Stimulated activated CD8-positive, alpha-beta memory T cell treated with anti-CD3 and anti-CD28 coated beads, Interleukin-7, amount 100 ng/mL, for 48 hours (primary cell): ENCODE measurements around the gene DLG2.

Experiments
- DNase-seq, 2 donors: peaks; one replicate each; pipeline ENCODE4 v3.0.0-alpha.2; 2020; ENCODE audit warnings: low read depth in 1 of 2; ENCODE audit errors: extremely low read depth in 1 of 2

Gene DLG2

DNA sequence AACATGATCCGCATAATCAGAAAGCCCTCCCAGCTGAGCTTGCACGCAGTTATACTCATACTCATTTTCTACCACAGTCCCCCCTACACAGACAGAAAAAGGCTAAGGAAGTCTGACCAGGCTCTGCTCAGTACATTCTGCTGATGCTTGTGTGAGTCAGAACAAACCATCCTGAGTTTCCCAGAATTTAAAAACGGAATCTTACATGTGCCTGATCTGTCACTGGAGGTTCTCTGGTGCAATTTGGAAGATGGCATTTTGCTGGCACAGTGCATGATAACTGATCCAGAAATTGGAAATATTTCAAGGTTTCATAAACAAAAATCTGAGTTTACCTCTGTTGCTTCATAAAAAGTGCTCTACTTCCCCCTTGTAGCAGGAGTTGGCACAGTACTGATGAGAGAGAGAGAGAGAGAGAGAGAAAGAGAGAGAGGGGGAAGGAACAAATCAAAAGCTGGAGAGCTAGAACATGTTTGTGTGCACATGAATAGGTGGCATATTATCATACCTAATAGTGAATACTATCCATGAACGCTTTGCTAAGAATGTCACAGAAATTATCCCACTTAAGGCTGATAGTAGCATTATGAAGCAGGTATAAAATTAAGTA lies 1085.3 kb downstream of the DLG2 start:
- DNase-seq: no peak

DNA sequence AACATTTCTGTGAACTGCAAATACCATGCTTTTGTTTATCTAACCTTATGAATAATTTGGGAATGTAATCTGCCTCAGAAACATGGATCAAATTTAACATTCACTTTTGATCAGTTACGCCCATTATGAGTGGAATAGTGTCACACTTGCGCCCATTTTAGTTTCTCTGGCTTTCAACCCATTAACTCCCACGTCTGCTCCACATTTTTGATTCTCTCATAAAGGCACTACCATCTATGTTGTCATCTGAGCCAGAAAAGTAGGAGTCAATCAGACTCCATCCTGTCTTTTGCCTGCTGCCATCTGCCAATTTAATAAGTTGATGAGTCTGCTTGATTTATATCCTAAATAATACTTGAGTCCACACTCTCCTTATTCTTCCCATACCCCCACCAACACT lies 1090.7 kb downstream of the DLG2 start:
- DNase-seq: no peak

DNA sequence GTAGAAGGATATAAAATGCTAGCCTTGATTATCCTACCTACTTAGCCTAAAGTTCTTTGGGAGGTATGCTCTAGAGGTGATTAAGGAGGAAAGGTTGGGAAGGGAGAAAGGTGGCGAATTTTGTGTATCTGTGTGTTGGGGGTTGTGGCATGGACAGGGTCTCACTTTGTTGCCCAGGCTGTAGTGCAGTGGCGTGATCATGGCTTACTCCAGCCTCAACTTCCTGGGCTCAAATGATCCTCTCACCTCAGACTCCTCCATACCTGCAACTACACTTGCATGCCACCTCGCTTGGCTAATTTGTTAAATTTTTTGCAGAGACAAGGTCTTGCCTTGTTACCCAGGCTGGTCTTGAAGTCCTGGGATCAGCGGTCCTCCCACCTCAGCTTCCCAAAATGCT lies 1094.8 kb downstream of the DLG2 start:
- DNase-seq: no peak

DNA sequence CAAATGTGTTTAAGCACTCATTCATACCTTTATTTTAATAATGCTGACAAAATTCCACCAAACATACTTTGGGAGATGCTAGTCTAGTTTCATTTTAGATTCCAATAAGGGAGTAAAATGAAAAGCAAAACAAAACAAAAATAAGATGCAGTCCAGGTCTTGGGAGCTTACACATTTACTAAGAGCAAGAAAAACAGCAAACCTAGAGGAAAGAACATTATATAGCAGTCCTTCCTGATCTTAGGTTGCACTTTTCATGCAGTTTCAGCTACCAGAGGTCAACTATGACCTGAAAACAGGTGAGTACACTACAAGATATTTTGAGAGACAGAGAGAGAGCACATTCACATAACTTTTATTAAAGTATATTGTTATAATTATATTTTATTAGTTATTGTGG lies 1100.9 kb downstream of the DLG2 start:
- no peak for DNase-seq

DNA sequence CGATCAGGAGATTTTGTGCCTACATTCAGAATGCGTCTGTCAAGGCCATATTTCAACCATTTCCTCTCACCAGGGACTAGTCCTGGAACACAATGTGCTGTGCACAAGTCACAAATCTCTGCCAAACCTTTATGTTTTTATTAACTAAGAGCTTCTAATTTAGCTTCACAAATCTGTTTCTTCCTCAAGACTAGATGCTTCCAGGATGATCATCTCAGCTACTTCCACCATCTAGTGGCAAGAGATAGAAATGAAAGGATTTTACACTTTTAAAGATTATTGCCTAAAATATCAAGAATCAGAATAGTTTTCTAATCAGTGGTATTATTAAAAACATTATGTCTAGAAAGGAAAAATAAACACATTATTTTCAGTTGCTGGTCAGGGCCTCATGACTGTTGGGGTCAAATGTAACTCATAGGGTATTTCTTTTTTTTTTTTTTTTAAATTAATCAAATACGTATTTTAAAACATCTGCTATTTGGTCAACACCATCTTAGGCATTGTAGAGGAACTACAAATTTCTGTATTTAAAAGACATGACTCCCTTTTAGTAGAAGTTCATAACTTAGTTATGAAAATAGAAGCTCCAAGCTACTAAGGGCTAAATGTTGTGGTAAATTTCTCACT lies 1102.6 kb downstream of the DLG2 start:
- DNase-seq: no peak

DNA sequence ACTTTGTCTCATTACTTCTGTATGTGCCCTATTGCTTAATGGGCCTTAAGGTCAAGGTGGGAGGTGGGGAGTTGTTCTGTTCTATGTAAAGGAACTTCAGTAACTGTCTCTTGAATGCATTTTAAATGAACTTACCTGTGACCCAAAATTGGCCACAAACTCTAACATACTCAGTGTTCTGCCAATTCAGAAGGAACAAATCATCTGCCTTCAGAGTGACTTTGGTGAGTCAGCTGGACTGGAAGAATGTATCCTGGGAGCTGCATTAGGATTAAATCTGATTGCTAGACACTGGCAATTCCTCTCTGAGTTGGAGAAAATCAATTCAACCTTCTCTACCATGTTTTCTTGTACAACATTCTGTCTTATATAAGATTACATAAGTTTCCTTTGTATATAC lies 1104.8 kb downstream of the DLG2 start:
- DNase-seq: no peak

DNA sequence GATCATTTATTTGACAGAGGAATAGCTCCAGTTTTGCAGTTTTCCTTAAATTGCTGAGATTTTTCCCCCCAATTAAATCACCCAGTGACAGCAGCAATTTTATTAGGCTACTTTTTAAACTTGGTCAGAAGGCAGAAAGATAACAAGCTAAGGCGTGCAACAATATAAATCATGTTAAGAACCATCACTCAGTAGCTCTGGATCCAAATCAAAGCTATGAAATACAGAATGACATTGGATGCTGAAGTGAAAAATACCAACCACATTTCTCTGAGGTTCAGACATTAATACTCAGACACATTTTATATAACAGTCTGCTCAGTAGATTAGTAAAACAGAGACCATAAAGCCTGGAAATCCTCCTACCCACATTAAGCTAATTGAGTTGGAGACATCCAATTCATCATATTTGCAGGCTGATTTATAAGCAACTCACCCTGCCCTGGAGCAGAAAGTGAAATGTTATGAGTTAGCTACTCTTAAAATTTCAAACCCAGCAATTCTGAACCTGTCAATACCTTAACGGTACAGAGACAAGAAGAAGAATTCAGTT lies 1108.4 kb downstream of the DLG2 start:
- DNase-seq: no peak

DNA sequence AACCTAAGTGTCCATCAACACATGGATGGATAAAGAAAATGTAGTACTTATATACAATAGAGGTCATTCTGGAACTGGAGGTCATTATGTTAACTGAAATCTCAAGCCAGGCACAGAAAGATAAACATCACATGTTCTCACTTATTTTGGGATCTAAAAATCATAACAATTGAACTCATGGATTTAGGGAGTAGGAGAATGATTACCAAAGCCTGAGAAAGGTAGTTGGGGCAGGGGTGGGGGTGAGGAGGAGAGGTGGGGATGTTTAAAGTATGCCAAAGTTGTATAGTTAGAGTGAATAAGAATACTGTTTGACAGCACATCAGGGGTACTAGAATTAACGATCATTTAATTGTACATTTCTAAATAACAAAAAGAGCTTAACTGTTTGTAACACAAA lies 1112.7 kb downstream of the DLG2 start:
- DNase-seq: no peak

DNA sequence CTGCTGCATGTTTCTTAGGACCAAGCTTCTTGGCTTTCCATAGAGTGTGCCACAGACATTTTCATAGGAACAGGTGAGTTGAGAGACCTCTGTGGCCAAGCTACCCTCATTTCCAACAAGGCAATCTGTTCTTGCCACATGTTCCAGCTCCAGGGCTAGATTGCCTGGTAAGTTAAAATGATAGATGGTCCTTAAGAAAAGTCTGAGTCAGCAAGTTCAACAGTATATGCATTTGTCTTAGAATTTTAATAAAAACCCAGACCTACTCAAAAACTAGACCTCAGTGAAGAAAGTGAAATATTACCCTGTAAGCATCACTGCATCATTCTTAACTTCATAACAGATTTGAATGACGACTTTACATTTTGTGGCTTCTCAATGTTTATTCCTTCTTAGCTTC lies 1123.6 kb downstream of the DLG2 start:
- no peak for DNase-seq

DNA sequence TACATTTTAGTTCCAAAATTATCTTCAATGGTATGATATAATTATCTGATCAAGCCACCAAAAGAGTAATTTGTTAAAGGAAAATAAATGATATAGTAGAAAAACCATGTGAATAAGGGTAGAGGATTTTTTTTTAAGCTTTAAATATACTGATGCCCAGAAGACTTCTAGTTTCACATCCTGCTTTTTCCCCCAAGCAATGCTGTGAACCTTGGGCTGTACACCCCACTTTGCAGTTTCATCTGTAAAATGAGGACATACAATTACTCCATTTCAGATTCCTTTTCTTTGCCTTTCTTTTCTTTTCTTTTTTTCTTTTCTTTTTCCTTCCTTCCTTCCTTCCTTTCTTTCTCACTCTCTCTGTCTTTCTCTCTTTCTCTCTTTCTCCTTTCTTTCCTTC lies 1125.4 kb downstream of the DLG2 start:
- no peak for DNase-seq

DNA sequence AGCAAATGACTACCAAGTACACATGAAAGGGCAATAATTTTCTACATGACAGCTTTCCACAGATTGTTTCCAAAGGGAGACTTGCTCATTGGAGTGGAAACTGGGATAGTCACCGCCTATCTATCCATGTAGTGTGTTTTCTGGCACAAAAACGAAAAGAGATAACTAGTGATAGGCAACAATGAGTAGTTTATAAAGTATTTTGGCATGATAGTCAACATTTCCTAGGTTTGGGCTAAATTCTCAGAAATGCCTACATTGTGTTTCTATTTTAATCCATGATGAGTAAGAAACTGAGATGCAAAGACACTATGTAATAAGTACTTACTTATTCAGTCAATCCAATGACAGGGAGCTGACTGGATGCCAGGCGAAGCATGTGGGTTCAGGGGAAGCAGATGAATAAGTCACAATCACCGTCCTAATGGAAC lies 1129.1 kb downstream of the DLG2 start:
- DNase-seq: no peak

DNA sequence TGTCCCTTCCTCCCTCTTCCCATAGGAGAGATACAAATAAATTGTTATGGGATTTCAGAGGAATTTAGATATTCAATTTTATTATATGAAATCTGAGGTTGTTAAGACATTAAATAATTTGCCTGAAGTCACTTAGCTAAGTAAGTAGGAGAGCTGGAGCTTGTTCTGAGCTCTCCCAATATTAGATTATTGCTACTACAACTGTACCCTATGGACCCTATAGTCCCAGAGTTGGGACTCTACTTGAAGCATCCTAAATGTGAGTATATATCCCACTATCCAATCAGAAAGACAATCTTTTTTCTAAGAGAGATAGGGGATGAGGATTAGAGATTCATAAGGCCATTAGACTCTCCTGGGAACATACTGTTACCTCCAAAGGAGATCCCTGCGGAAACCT lies 1130.0 kb downstream of the DLG2 start:
- DNase-seq: no peak

DNA sequence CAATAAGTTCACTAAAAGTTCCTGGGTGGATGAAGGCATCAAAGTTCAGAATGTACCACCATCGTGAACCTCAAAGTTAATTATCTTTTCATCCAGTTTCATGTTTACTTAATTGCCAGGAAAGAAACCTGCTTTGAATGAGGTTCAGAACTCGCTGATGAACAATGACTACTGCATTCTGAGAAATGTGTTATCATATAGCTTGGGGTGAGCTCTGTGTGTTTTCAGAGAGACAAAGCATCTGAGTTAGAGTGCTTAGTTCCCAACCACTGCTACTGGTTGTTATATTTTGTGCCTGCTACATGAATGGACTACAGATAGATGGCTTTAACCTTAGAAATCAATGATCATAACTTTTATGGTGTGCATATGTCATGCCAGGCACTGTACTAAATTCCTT lies 1131.0 kb downstream of the DLG2 start:
- DNase-seq: no peak

DNA sequence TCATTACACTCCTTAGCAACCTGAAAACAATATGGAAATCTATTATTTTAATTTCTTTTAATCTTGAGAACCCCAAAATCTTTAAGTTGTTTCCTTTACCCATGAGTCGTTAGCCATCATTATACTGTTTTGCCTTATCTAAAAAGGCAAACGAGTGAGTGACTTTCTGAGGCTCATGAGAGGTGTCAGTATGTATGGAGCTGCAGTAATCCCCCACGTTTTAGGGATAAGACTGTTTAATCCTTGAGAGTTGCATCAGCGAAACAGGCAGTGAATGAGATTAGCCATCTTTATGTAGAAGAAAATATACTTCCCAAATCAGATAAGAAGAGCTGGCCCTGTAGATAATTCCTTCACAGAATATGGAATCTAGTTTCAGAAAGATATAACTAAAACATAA lies 1147.0 kb downstream of the DLG2 start:
- no peak for DNase-seq

DNA sequence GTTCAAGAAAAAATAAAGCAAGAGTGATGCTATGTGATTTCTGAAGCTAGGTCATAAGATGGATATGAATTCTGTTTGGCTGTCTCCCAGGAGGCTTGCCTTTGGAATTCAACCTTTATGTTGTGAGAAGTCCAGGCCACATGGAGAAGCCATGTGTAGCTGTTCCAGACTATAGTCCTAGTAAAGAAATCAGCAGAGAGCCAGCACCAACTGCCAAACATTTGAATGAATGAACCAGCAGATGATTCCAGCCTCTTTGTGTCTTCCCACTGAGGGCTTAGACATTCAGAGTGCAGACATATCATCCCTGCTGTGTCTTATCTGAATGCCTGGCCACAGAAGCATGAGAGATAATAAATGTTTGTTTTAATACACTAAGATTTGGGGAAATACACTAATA lies 1150.6 kb downstream of the DLG2 start:
- DNase-seq: no peak

DNA sequence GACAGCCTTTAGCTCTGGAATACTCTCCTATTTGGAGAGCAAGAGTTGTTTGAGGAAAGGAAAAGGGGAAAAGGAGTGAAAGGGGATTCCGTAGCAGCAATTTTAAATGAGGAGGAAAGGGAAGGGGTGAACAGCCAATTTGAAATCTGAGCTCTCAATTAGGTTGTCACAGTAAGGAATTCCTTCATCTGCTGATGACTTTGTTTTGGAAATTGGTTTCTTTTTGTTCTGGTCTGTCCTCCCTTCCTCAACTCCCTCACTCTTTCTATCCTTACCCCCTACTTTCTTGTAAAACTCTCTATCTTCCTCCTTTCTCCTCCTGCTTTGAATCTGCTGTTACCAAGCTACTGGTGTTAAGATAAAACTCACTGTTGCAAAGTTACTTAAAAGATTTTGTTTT lies 1155.6 kb downstream of the DLG2 start:
- DNase-seq: no peak

DNA sequence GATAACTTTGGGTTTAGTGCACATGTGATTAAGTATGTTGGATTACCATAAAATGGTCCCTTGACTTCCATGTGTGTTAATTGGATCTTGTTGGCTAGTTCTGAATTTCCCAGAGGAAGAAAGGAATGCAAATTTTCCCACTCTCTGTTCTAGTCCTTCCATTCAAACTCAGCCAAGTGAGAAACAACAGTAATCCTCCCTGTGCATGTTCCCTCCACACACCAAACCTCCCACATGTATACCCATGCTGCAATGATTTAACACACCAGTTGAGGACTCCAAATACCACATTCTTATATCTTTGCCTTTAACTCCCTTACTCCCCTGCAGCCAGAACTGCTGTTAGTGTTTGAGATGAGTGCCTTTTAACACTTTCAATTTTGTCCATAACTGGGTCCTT lies 1158.9 kb downstream of the DLG2 start:
- DNase-seq: no peak

DNA sequence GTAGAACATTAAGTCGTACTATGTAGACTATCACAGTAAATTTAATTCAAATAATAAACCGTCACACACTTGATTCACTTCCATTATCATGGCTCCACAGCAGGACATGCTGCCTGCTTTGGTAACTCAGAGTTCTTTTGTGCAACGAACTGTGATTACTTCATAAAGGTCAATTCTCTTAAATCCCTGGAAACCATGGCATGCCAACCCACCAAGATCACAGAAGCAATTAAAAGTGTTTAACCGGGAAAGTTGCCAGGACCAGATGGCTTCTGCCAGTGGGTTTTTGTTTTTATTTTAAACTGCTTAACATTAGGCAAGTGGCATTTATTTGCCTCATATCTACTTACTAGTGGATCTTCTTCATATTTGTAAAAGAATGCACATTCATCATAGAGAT lies 1162.1 kb downstream of the DLG2 start:
- no peak for DNase-seq

DNA sequence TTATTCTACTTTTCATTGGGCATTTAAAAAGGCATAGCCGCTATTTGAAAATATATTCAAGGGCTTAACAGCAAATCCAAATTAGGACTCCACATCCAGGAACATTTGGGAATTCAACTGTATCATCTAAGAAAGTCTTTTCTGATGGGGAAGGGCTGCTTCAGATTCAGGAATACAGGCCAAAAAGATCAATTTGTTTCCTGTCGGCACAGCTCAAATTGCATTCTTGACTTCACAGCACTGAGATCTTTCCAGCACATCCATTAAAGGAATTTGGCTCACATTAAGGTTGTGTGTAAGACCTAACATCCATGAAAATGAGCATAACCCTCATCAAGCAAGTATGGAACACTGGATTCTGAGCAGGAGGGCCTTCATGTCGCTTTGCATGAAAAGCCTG lies 1171.5 kb downstream of the DLG2 start:
- no peak for DNase-seq

DNA sequence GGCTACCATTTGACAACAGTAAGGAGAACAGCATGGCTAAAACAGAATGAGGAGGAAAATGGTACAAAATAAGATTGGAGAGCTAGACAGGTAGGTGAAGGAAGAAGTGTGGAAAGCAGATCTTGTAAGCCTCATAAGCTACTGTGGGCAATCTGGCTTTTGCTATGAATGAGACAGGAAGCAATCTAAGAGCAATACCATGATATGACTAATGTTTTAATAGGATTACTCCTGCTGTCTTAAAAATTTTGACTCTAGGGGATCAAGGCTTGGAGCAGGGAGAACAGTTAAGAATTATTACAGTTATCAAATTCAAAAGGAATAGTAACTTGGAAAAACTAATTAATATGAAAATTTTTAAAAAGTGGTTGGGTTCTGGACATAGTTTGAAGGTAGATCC lies 1174.9 kb downstream of the DLG2 start:
- no peak for DNase-seq

DNA sequence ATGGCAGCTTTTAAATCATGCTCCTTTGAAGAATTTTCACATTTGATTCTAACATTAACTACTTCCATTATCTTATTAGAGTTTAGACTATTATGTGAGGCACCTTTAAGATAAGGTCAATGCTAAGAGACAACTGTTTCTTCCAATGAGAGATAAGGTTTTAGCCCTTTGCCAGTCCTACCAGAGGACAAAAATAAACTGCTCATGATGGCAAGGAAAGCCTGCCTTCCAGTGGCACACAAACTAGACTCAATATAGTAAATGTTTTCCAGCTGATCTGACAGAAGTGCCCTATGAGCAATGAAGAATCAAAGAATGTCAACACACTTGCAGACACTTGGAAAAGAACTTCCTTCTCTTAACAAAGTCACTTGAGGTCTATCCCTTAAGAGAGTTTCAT lies 1188.6 kb downstream of the DLG2 start:
- DNase-seq: no peak

DNA sequence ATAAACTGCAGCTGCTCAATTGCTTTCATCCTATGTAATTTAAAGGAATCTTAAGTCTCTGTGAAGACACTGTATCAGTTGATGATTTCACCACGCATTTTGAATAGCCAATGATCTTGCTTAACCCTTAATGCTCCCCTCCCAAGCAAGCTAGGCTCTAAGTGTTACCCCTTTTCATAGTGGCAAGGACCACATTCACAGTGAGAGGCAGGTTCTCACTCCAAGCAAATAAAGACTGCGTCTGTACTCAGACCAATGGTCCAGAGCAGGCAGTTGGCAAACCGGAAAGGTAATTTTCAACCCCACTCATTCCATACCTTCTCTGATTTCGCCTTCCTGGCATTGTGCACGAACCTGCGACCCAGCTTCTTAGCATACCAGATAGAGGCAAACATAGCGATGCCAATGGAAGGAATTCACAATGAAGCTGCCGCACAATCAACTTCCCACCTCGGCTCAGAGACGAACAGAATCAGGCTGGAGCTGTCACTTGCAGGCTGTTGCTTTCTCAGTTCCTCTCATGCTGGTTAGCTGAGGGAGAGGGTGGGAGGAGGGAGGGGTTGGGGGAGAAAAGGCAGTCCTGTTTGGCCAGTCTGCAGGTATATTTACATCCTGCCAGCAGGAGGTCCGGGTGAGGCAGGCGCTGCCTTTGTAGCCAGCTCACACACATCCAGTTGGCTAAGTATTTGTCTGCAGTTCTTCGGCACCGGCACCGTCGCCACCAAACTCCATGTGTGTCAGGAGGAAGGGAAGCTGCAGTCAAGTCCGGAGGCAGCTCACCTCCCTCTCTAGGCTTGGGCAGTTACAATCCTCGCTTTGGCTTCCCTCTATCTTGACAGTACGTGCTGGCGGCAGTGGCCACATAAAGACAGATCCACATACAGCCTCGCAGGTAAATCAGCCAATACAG lies 1189.8 kb downstream of the DLG2 start:
- DNase-seq: no peak
